NCI-H1092 (cell line): ENCODE results near the gene SHB.

Experiments used
- DNase-seq: peaks from one replicate; lab custom pipeline; 2025; lab: John Stamatoyannopoulos, UW

SHB gene

DNA sequence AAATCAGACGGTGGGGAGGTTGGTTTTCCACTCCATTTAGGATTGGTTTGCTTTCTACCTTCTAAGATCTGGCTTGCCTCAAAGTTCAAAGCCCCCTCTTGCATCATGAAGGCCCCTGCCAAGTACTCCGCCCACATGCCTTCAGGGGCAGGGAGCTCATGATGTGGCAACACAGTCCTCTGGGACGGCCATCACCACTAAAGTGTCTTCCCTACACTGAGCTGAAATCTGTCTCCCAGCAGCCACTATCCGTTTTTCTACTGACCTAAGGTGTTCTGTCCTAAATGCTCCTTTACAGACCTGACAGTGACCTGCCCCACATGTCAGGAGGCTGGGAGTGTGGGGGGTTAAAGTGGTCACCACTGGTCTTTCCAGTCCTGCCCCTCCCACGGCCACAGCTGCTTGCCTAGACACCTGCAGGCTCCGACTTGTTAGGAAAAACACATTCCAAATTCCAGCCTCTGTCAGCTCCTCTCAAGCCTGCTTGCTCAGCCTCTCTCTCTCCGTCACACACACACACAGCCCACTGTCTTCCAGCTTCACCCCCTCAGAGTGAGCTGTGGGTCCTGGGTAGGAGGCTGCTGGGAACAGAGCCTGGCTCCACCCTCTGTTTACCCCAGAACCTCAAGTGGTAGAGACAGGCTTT, 44.9 kb downstream of the SHB start:
- peak; percentile 55 for DNase-seq

DNA sequence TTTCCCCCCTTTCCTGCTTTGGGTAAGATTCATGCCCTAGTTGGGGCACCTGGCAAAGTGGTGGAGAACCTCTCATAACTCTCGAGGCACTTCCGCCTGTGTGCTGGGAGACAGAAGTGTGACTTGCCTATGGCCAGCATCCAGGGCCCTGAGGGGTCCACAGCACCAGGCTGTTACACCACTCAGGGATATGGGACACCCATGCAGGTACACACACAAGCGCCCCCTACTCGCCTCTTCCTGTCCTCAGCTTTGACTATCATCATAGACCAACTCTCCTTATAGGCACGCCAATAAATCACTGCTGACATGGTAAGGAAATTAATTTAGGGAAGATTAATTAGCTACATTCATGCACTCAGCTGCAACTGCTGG, 45.4 kb downstream of the SHB start:
- DNase-seq = no peak

DNA sequence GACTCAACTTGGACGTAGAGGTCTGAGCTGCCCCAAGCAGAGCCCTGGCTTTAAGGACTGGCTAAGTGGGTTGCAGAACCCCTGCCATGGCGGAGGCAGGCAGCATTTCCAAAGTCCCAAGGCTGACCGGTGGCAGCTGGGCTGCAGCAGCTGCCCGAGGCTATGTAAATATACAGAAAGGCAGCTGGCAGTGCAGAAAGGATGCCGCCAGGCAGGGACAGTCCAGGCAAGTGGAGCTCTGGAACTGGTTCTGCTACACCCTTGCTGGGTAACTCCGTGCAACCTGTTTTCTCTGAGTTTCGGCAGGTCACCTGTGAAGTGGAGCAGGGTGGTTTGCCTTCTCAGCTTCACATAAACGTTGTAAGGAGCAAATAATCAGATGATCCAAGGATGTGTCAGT, 46.0 kb downstream of the SHB start:
- peak; percentile 84 for DNase-seq

DNA sequence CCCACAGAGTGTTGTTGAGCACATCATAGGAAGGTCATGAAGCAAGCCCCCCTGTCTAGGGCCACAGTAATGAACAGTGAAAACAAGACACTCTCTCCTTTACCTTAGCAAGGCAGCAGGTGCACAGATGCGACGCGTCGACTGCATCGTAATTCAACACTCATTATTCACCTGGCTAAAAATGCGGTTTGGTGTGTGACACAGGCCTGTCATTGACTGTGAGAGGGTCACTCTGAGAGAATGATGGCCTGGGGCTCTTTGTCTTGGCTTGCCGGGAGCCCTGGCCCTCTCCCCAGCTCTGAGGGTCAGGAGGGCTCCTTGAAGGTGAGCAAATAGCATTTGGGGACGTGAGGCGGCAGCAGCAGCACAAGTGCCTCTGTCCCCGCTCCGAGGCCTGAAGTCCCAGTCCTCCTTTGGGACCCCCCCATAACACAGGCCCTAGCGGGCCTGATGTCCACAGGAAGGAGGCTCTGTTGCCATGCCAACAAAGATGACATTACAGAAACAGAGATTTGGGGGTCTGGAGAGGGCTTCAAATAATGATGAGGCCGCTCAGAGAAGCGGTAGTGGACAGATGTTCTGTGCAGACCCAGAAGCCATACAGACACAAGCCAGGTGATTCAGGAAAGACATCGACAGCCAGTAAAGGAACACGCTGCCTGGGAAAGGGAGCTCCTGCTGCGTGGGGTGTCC, 46.7 kb downstream of the SHB start:
- no peak for DNase-seq

DNA sequence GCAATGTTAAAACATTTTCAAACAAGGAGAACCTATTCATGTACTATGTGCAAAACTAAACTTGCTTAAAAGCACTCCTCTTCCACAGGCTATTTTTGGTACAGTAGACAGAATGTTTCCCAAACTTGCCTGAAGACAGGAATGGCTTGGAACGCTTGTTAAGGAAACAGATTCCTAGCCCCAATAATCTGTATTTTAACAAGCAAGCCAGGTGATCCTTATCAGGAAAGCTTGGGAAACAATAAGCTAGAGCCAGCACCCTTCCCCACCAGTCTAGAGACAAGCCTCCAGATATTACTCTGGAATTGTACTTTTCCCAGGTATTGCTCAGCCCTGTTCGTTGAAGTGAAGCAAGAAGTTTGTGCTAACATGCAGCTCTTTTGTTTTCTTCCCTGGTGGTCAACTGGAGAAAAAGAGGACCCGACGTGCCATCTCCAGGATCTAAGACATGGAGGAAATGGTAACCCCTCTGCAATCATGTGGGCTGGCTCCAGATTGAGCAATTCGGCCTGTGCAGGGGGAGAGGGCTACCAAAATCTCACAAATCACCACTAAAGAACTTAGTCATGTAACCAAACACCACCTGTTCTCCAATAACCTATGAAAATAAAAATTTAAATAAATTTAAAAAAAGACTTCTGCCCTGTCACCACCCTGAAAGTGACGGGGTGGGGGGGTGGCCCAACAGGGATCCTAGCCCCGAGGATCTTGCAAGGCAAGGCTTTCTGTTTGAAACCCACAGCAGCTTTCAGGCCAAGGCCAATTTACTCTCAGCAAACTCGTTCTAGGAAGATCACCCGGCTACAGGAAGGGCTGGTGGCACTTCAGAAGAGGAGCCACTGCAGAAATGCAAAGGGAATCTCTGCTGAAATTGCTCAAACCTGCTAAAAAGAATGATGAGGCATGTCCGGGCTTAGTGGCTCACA, 48.6 kb downstream of the SHB start:
- DNase-seq = no peak

DNA sequence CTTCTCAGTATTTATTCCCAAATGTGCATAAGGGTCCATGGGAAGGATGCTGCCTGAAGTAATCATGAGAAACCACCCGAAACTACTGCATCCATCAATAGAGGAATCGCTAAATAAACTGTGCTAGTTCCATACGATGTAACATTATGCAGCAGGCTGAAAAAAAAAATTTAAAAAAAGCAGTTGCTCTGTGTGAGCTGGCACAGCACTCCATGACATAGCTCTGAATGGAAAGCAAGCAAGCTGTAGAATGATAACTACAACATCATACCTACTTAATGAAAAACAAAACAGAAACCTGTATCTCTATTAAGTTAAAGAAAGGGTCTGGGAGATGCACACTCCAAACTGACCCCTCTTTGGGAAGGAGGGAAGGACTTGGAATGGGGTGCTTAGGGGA, 49.3 kb downstream of the SHB start:
- no peak for DNase-seq

DNA sequence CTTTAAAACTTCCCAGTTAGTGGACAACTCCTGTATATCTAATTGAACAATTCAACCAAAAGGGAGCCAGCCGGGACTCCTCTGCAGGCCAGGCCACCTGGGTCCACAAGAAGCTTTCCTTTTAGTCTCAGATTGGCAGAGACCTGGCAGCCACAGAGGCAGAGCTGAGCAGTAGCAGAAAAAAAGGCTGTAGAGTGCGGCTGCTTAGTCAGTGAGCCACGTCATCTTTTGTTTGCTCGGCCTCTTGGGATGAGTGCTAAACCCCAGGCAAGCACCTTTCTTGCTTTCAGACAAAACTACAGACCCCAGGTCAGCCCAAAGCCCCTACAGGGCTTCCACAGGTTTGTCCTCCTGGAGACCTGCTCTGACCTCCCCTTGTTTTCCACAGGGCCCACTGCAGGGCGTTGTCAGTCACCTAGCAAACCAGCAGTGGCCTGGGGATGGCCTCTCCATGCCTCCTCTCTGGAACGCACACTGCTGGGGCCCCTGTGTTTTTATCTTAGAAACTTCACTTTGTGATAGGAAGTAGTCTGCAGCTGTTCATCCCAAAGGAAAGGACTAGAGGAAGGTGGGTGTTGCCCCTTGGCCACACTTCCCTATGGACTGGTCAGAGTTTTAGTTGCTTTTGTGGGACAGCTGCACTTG, 49.9 kb downstream of the SHB start:
- DNase-seq = peak; percentile 55

DNA sequence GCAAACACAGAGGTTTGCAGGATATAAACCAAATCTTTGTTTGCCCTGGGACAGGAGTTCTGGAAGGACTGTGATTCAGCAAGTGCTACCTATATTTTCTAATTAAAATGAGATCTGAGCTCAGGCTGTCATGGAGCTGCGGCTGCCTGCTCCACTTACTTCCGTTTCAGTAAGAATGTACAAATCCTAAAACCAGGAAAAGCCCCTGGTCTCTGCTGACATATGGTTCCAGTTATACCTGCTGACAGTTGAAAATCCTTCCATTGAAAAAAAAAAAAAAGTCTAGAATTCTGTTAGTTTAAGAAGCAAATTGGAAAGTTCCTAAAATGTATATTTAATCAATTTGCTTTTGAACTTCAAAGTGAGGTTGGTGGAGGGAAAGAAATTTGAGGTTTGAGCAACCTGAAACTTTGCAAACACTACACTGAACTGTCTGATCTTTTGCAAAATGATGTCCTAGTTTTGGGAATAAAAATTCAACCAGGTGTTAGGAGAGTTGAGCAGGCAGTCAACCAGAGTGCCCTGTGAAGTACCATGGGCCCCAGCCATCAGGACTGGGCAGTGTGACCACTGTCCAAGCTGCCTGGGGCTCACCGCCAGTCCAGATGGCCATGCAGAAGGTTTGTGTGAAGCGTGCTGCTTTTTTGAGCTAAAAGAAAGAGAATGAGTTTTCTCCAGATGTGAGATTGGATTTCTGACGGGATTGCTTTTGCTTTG, 50.6 kb downstream of the SHB start:
- no peak for DNase-seq

DNA sequence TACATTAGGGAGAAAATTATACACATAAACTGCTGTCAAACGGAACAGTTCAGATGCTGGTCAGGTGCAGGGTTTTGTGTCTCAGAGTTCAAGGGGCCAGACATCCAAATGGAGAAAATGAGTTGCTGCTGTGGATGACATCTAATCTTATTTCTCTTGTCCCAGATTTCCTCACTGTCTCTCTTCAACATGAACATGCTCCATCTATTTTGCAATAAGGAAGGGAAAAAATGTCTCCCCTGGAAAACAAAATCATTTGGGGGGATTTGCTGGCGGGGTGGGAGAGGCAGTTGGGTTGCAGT, 51.2 kb downstream of the SHB start:
- no peak for DNase-seq

DNA sequence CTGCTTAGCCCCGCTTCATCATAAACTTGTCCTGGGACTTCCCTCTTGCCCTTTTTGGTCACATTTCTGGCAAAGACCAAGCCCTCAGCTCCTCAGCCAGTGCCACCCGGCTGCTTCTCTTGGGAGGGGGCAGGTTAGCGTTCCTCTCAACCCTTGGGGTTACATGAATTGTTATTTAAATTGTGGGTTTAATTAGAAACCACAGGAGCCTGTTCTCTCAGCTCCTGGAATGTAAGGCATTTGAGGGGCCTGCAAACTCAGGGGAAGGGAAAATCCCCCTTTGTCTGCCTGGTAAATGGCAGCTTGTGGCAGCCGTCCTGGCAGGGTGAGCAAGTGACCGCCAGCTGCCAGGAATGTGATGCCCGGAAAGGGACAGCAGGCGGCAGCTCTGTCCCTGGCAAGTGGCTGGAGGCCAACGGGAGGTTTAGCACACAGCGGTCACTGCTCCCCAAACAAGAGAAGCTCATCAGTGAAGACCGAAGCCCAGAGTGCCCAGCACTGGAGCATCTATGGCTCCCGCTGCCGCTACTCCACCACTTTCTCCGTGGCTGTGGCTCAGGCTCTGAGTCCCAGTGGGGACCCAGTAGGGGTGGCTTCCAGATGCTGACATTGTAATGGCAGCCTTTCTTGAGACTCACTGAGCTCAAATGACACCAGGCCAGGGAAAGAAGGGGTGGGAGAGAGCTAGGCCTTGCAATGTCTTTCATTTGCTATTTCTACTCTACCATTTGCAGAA, 51.7 kb downstream of the SHB start:
- DNase-seq = no peak

DNA sequence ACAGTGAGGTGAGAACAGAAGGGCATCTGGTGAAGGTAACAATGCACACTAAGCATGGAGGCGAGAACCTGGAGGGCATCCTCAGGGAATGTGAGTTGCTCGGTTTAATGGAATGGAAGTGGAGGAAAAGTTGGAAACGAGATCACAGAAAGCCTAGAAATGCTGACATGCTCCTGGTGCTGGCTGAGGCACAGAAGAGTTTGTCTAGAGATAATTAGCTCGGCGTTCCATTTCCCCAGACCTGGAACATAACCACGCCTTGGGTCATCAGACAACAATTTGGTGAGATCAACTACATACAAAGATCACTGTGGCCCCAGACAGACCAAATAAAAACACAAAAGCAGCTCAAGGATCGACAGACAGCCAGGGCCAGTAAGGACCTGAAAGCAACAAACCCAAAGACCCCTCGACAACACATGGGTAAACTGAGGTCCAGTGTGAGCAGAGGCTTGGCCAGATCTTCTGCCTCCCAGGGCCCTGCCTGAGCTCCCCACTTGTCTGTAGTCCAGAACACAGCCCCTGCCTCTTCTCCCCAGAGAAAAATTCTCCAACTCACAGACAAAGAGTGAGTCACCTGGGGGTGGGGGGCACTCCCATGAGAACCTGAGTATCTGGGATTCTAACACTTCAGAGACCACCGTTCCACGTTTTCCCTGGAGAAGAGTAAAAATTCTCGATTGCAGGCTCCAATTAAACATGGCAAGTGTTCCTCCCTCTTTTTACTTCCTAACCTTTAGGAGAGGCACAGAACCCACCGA, 52.5 kb downstream of the SHB start:
- DNase-seq = no peak

DNA sequence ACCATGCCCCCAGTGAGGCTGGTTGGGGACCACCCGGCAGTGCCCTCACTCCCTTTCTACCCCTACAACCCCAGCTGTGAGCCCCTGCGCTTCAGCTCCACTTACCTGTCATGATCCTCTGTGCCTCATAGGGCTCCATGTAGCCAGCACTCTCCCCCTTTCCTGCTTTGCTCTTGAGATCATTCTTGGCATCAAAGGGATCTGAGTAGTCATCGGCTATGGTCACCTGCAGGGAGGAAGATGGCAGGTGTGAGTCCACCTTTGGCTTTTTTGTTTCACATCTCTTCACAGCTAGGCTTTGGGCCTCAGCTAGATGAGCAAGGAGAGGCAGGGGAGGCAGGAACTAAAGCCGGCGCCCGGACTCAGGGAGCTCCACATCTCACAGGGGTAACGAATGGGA, 53.1 kb downstream of the SHB start:
- no peak for DNase-seq

DNA sequence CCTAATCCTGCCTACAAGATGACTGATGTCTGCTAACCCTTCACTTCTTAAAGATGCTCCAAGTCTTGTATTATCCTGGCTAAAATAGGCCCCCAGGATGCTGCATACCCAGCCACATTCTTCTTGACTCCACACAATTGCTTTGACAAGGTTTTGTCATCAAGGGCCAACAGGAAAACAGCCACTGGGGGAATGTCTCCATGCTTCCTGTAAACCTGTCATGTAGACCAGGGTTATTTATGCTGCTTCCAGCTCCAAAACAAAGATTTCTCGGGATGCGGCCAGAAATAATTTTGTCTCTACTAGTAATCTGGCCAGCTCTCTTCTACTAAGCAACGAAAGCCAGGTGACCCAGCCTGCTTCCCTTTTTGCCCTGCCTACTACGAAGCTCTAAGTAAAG, 53.8 kb downstream of the SHB start:
- DNase-seq = no peak

DNA sequence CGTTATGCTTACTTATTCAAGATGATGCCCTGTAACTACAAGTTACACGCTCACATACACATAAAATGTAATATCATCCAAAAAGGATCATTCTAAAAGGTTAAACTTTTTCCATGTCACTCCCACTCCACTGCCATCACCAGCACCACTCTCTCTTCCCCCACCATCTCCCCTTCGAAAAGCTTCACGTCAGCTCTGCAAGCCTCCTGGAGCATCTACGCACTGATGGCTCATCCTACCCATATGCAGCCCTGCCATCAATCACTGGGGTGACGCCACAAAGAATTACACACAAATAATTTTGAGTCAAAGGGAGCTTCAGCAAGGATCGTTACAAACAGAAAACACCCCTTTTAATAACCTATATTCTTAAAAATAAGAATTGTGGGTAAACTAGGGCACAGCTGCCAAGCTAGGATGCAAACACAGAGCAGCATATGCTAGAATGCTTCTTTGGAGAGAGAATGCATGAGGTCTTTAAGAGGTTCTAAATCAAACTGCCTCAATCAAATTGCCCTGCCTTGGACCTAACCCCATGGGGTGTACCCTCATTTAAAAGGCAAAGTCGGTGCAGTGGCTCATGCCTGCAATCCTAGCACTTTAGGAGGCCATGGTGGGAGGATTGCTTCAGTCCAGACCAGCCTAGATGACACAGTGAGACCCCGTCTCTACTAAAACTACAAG, 56.1 kb downstream of the SHB start:
- no peak for DNase-seq

DNA sequence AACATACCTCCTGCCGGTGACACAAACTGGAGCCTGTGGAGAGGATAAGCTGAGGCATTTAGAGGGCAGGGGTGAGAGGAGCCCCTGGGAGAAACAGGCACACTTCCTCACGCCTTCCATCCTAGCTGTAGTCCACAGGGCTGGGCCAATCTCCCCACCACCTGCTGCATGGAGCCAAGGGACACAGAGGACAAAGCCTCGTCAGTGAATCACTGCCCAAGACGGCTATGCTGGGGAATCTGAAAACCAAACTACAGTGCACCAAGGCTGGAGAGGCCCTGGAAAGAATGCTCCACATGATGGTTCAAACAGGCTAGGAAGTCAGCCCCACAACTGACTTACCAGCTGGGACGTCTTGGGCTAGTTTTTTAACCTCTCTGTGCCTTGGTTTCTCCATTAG, 57.0 kb downstream of the SHB start:
- DNase-seq = no peak

DNA sequence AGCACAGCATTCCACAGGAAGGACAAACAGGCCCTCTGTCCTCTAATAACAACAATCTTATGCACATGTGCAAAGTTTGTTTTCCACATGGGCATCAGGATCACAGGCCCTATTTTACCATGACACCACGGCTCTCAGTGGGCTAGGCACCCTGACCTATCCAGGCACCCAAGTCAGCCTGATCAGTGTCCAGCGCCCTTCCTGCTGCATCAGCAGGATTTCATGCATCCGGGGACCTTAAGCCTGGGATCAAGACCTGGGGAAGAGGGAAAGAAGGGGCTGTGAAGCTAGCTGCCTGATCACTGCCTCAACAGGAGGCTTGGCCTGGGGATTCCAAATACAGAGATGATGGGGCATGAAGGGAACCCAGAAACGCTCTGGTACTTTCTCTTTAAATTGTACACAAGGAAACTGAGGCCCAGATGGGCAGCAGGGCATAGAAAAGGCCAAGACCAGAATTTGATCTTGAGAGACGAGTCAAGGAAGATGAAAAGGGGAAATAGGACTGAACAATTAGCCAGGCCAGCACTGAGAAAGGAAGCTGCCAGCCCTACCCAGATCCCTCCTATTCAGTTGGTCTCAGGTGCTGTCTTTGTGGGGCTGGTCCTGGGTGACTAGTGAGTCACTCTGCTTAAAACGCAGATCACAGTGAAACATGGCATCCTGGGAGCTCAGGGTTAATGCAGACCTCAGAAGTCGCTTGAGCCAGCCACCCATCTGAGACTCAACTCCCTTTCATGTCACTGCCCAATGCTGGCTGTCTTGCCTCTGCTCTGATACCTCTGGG, 57.9 kb downstream of the SHB start:
- DNase-seq = no peak

DNA sequence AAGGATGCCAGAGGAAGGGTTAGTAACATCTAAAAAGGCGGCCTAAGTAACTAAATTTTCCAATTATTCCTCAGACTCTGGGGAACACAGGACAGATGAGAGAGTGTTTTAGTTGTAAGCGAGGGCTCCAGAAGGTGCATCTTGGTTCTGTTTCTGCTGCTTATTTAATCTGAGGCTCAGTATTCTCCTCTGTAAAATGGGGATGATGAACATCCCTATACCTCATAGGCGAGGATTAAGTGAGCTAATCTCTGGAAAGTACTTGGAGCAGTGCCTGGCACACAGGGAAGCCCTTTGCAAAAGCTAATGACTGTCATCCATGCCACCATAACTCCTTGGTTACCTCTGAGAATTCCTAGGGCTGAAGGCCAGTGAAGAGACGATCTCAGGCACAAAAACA, 59.0 kb downstream of the SHB start:
- DNase-seq = no peak

DNA sequence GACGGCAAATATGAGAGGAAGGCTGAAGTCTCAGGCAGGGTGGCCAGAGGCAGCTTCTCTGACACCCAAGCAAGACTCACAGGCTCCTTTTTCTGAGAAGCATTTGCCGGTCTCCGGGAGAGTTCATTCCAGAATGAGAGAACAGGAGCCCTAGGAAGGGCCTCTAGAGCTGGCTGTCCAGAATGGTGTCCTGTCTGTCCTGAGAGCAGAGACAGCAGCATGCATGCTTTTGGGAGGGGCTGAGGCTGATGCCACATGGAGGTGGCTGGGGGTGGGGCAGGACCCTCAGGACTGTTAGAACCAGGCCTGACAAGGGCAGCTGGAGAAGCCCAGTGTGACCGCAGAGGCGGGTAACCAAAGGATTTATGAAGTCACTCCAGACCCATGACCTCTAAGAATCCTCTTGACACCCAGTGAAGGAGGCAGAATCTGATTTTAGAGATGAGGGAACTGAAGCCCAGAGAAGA, 60.0 kb downstream of the SHB start:
- no peak for DNase-seq
